Central memory CD4-positive, alpha-beta T cell (primary cell): ENCODE data around the gene TECTB.

Experiments used
- DNase-seq: peaks from one replicate; pipeline ENCODE4 v3.0.0; 2022

TECTB gene

GRCh38 chr10:112349521-112350085 lies 66.4 kb downstream of the TECTB start:
- no peak for DNase-seq

GRCh38 chr10:112351146-112351545 lies 67.9 kb downstream of the TECTB start:
- DNase-seq, result no peak

DNA sequence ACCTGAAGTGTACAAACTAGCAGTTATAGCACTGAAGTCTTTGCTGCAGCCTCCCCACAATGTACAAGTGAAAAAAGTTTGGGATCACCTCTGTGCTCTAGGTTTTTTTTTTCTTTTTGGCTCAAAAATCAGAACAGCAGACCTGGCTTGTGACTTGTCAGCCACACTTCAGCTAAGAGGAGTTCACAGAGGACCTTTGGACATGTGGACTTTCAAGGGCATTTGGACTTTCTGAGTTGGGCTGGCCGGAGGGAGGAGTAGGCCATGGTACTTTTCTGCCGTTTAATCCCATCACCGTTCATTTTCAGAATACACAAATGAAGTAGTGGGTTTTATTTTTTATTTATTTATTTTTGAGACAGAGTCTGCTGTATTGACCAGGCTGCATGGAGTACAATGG lies 68.8 kb downstream of the TECTB start:
- DNase-seq, result no peak

- no peak for DNase-seq
These were observed 69.8 kb downstream of the TECTB start for GRCh38 chr10:112353046-112353445.
